ENCODE results near the gene SDF4. TPM values are rescaled to one million over a fixed set of nuclear protein-coding genes. Genes with fewer than 3 reads are reported as not detected.
A peak's percentile ranks its signal among the peaks of the same experiment; 100 is the strongest.

The SDF4 gene
- total and polyA plus RNA-seq, 7 donors = 33.0 to 181 (median 79.6) TPM

DNA sequence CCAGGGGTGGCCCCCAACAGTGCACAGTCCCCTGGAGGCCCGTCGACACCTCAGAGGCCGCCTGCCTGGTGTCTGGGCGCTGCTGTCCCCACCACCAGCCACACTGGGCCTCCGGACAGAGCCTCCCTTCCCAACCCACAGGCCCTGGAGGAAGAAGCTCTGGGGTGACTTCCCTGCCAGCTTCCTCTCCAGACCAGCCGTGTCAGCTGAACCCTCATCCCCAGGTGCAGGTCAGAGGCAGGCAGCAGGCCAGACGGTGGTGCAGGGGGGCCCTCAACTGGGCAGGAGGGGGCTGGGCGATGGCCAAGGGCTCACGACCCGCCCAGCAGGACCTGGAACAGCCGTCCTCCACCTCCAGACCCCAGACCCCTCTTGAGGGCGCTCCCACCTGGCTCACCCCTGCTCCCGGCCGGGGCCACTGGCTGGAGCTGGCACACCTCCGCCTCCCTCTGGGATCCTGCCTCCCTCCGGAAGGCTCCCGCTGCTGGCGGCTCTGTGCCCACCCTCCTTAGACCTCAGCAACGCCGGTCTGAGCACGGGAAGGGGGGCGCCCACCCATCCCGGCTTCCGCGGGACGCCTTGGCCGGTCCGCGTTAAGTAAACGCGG is 25.9 kb downstream of the SDF4 start:
- intact Hi-C loops (cut with DNase I) = loop anchor here (5.0 kb wide), 1 partner anchor 49 kb away; no protein-coding TSS in a partner anchor

DNA sequence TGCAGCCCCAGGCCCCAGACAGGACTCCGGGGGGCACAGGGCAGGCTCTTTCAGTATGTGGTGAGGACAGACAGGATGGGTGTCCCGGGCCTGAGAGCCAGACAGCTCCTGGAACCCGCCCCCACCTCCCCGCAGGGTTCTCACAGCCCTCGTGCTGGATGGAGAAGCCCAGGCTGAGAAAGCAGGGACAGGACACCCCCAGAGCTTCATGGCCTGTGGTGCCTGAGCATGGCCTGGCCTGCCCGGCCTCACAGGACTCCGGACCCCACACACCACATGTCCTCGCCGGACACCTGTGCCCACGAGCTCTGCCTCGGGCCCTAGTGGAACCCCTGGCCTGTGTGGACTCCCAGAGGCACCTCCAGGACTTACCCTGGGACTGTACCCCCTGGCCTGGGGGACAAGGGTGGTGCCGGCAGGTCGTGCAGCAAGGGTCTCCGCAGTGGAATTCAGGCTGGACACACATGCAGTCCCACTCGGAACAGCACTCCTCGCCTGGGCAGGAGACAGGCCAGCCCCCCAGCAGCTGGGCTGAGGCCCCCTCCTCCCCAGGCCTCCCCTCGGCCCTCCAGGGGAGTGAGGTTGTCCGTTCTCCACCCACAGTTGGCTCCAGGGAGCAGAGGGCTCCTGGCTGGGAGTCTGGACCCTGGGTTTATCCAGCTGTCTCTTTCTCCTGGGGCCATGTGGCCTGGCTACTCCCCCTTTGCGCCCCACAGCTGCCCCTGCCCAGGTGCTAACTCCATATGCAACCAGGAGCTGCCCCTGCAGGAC is 26.6 kb downstream of the SDF4 start:
- H3K9me3 ChIP-seq = no peaks in the 10 kb centered on the region
- 86 to 89% methylated on average over 19 of the region's 19 CpGs for WGBS, 2 donors
- H3K27me3 ChIP-seq = peaks cover 10 to 61% (median 28%) of the 10 kb centered on the region in 3 donors
- H3K27ac ChIP-seq = no peak overlapping the region
- TF ChIP-seq POLR2AphosphoS5 (IDR thresholded peaks at IDR 0.05) (no peak), EP300 (IDR thresholded peaks at IDR 0.05) (no peak), POLR2A (IDR thresholded peaks at IDR 0.05) (no peak)
- TF ChIP-seq, protein P1, sequence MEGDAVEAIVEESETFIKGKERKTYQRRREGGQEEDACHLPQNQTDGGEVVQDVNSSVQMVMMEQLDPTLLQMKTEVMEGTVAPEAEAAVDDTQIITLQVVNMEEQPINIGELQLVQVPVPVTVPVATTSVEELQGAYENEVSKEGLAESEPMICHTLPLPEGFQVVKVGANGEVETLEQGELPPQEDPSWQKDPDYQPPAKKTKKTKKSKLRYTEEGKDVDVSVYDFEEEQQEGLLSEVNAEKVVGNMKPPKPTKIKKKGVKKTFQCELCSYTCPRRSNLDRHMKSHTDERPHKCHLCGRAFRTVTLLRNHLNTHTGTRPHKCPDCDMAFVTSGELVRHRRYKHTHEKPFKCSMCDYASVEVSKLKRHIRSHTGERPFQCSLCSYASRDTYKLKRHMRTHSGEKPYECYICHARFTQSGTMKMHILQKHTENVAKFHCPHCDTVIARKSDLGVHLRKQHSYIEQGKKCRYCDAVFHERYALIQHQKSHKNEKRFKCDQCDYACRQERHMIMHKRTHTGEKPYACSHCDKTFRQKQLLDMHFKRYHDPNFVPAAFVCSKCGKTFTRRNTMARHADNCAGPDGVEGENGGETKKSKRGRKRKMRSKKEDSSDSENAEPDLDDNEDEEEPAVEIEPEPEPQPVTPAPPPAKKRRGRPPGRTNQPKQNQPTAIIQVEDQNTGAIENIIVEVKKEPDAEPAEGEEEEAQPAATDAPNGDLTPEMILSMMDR (IDR thresholded peaks at IDR 0.05) = no peak
- H3K4me1 ChIP-seq = peaks cover 0 to 39% (median 37%) of the 10 kb centered on the region in 4 donors
- DNase-seq = no peak
- no peaks in the 10 kb centered on the region for H3K36me3 ChIP-seq
- no peak overlapping the region for H3K4me3 ChIP-seq
- intact Hi-C loops (cut with DNase I) = loop anchor here (5.0 kb wide), 1 partner anchor 48 kb away; no protein-coding TSS in a partner anchor

More for the DNA sequence above, 25.9 kb downstream of the SDF4 start:
- no peaks in the 10 kb centered on the region for H3K9me3 ChIP-seq
- TF ChIP-seq POLR2A (IDR thresholded peaks at IDR 0.05) (no peak), POLR2AphosphoS5 (IDR thresholded peaks at IDR 0.05) (no peak), EP300 (IDR thresholded peaks at IDR 0.05) (no peak)
- TF ChIP-seq, protein P1 (IDR thresholded peaks at IDR 0.05) = no peak
- peak overlapping the region in 3 of 4 donors; percentile 3 to 27 (median 24) for H3K4me3 ChIP-seq
- peaks cover 0 to 36% (median 35%) of the 10 kb centered on the region in 4 donors for H3K4me1 ChIP-seq
- H3K27ac ChIP-seq = no peak overlapping the region
- H3K27me3 ChIP-seq = peaks cover 10 to 57% (median 28%) of the 10 kb centered on the region in 3 donors
- WGBS, 2 donors = 17 to 25% methylated on average over 31 of the region's 31 CpGs
- DNase-seq = no peak
- H3K36me3 ChIP-seq = no peaks in the 10 kb centered on the region

DNA sequence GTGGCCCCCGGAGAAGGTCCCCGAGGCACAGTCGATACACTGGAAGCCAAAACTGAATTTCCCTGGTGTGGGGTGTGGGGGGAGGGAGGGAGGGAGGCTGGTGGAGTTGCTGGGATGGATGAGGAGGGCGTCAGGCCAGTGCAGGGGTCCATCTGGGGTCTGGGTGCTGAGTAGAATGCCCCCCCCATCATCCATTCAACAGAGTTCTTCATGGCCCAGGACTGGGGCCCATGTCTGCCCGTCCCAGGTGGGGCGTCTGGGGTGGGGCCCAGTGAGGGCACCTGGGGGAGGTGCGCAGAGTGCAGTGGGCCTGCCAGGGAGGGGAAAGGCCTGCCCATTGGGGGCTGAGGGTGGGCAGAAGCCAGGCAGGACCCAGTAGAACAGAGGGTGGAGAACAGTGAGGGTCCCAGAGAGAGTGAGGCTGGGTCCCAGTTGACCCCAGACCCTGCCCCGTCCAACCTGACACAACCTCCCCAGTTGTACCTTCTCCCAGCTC is 27.3 kb downstream of the SDF4 start:
- H3K27ac ChIP-seq = no peak overlapping the region
- WGBS, 2 donors = 74 to 87% methylated on average over 8 of the region's 8 CpGs
- no peaks in the 10 kb centered on the region for H3K9me3 ChIP-seq
- intact Hi-C loops (cut with DNase I) = no loop called here
- peaks cover 10 to 61% (median 28%) of the 10 kb centered on the region in 3 donors for H3K27me3 ChIP-seq
- TF ChIP-seq, protein P1 (IDR thresholded peaks at IDR 0.05) = no peak
- TF ChIP-seq POLR2AphosphoS5 (IDR thresholded peaks at IDR 0.05) (no peak), EP300 (IDR thresholded peaks at IDR 0.05) (no peak), POLR2A (IDR thresholded peaks at IDR 0.05) (no peak)
- H3K4me1 ChIP-seq = peaks cover 0 to 39% (median 37%) of the 10 kb centered on the region in 4 donors
- no peak overlapping the region for H3K4me3 ChIP-seq
- no peak for DNase-seq
- no peaks in the 10 kb centered on the region for H3K36me3 ChIP-seq

DNA sequence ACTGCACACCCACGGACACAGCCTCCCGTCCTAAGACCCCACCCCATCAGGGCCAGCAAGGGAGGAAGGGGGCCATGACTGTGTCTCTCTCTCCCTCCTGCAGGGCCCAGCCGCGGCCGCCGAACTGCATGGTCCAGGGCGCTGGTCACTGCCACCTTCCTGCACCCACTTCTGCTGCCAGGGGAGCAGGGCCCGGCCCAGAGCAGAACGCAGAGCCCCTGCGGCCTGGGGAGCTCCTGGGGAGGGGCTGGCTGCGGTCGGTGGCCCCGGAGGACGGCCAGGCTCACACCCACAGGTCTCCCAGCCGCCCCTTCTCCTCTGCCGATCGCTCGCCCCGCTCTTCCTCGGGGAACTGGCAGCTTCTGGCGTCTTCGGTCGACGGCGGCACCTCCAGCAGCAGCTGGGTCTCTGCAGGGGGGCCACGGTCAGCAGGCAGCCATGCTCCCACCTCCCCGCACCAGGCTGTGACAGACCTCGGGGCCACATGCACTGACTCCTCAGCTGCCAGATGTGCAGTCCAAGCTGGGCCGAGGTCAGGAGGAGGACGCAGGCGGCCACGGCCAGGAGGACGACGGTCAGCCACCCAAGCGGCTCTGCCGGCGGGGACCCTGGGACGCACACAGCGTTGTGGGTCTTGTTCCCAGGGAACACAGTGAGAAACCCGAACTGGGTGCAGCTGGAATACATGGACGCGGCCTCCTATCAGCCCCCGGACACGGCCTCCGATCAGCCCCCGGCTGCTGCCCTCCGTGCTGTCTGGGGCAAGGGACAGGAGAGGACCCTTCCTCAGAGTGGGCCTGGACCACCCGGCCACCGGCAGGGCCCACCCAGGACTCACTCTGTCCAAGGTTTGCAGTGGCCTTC is 28.0 kb downstream of the SDF4 start:
- DNase-seq = no peak
- intact Hi-C loops (cut with DNase I) = no loop called here
- no peak for TF ChIP-seq POLR2A (IDR thresholded peaks at IDR 0.05)
- TF ChIP-seq POLR2AphosphoS5 (IDR thresholded peaks at IDR 0.05) = no peak
- TF ChIP-seq, protein P1 (IDR thresholded peaks at IDR 0.05) = no peak
- no peak for TF ChIP-seq EP300 (IDR thresholded peaks at IDR 0.05)
- Histone ChIP-seq H3K27me3 (peaks cover 10 to 61% (median 28%) of the 10 kb centered on the region in 3 donors), H3K27ac (no peak overlapping the region), H3K4me3 (no peak overlapping the region), H3K4me1 (peaks cover 0 to 39% (median 35%) of the 10 kb centered on the region in 4 donors), H3K36me3 (no peaks in the 10 kb centered on the region), H3K9me3 (no peaks in the 10 kb centered on the region)
- 78 to 87% methylated on average over 49 of the region's 49 CpGs for WGBS, 2 donors

All from sigmoid colon (tissue), 7 donors.